ENCODE measurements around the gene C9orf50.

DNA sequence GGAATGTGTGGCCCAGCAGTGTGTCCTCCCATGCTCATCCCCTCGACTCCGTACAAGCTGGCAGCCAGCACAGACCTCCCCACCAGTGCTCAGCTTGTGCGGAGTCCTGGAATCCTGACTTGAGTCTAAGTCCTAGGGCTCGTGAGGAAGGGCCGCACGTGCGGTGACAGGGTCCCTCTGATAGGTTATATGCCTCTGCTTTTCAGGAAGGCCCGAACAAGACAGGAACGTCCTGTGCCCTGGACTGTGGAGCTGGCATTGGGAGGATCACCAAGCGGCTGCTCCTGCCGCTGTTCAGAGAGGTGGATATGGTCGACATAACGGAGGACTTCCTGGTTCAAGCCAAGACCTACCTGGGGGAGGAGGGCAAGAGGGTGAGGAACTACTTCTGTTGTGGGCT is 12.9 kb upstream of the C9orf50 start:
- TF ChIP-seq EZH2 (IDR thresholded peaks at IDR 0.05; ENCODE audit: borderline replicate concordance, low read depth, low read length, severe bottlenecking) (no peak), MYC (IDR thresholded peaks at IDR 0.05; ENCODE audit: low read depth, low read length) (no peak), POLR2A (IDR thresholded peaks at IDR 0.05; ENCODE audit: low read depth, low read length) (no peak), POLR2AphosphoS5 (IDR thresholded peaks at IDR 0.05; ENCODE audit: insufficient read depth, low read depth, low read length) (no peak), FOS (IDR thresholded peaks at IDR 0.05; ENCODE audit: borderline replicate concordance, insufficient read depth, low read length) (no peak)
- TF ChIP-seq, protein P1, sequence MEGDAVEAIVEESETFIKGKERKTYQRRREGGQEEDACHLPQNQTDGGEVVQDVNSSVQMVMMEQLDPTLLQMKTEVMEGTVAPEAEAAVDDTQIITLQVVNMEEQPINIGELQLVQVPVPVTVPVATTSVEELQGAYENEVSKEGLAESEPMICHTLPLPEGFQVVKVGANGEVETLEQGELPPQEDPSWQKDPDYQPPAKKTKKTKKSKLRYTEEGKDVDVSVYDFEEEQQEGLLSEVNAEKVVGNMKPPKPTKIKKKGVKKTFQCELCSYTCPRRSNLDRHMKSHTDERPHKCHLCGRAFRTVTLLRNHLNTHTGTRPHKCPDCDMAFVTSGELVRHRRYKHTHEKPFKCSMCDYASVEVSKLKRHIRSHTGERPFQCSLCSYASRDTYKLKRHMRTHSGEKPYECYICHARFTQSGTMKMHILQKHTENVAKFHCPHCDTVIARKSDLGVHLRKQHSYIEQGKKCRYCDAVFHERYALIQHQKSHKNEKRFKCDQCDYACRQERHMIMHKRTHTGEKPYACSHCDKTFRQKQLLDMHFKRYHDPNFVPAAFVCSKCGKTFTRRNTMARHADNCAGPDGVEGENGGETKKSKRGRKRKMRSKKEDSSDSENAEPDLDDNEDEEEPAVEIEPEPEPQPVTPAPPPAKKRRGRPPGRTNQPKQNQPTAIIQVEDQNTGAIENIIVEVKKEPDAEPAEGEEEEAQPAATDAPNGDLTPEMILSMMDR (IDR thresholded peaks at IDR 0.05; ENCODE audit: extremely low read depth in 1 of 2, insufficient read depth in 1 of 2, low read depth in 1 of 2, low read length in 2 of 2) = no peak
- TF ChIP-seq, protein P2, sequence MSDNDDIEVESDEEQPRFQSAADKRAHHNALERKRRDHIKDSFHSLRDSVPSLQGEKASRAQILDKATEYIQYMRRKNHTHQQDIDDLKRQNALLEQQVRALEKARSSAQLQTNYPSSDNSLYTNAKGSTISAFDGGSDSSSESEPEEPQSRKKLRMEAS (IDR thresholded peaks at IDR 0.05; ENCODE audit: insufficient read depth, insufficient read length) = no peak
